Right lung (tissue), 5 donors: ENCODE results near the gene STK10. TPM values are rescaled to one million over a fixed set of nuclear protein-coding genes. Genes with fewer than 3 reads are reported as not detected.

Experiments
- DNase-seq, 2 donors: peaks; one replicate each; pipeline ENCODE4 v3.0.0-alpha.2; 2013
- polyA plus RNA-seq, 5 donors: library from polyadenylated mRNA; unstranded; fragments of 120-200 nt; gene quantifications; one replicate each; pipeline versions ENCODE4 v1.2.1 to v1.2.3, GENCODE V29; 2013; ENCODE audit warnings: inconsistent platforms in 1 of 5, low replicate concordance in 1 of 5; ENCODE audit not compliant: insufficient read length in 5 of 5, insufficient read depth in 1 of 5

The STK10 gene
- polyA plus RNA-seq, 5 donors = 16.3 to 21.2 (median 19.8) TPM

GRCh38 chr5:172015346-172015745 is 172.7 kb downstream of the STK10 start:
- DNase-seq = no peak

GRCh38 chr5:172010278-172010677 is 177.7 kb downstream of the STK10 start:
- DNase-seq = peak in 1 of 2 donors; percentile 23

GRCh38 chr5:172009536-172010270 is 178.3 kb downstream of the STK10 start:
- no peak for DNase-seq

- DNase-seq = no peak
These were observed 179.3 kb downstream of the STK10 start for GRCh38 chr5:172008689-172009141.

- no peak for DNase-seq
These were observed 179.9 kb downstream of the STK10 start for GRCh38 chr5:172008111-172008455.

- no peak for DNase-seq
These were observed 180.6 kb downstream of the STK10 start for GRCh38 chr5:172007175-172008110.

GRCh38 chr5:172006321-172007174 is 181.5 kb downstream of the STK10 start, which contains the start of gene FBXW11:
FBXW11 (minus strand) TSS chr5:172006638; CDS start chr5:172006502, 136 bp downstream.
- peak; percentile 96 for DNase-seq

GRCh38 chr5:172005708-172006320 is 182.2 kb downstream of the STK10 start:
- peak in 1 of 2 donors; percentile 56 for DNase-seq

- DNase-seq = no peak
These were observed 183.2 kb downstream of the STK10 start for GRCh38 chr5:172004824-172005237.

- DNase-seq = no peak
These were observed 184.3 kb downstream of the STK10 start for GRCh38 chr5:172003746-172004145.

GRCh38 chr5:172002840-172003512 is 185.0 kb downstream of the STK10 start:
- no peak for DNase-seq

GRCh38 chr5:172002310-172002709 is 185.7 kb downstream of the STK10 start:
- DNase-seq = no peak

GRCh38 chr5:171999877-172000276 is 188.1 kb downstream of the STK10 start:
- no peak for DNase-seq

- DNase-seq = no peak
These were observed 188.9 kb downstream of the STK10 start for GRCh38 chr5:171999100-171999499.

GRCh38 chr5:171997011-171997410 is 191.0 kb downstream of the STK10 start:
- DNase-seq = no peak

GRCh38 chr5:171992813-171993212 is 195.2 kb downstream of the STK10 start:
- no peak for DNase-seq

- no peak for DNase-seq
These were observed 195.7 kb downstream of the STK10 start for GRCh38 chr5:171992305-171992704.
